PC-9 (cell line): ENCODE measurements around the gene STPG3. TPM values are rescaled to one million over a fixed set of nuclear protein-coding genes. Genes with fewer than 3 reads are reported as not detected.
A peak's percentile ranks its signal among the peaks of the same experiment; 100 is the strongest.

ENCODE experiments used
- BruUV-seq: library from RNA; stranded (reverse); fragments of 400-500 nt; replicated peaks from 2 replicates; lab custom pipeline; 2021; lab: Mats Ljungman, UMichigan
- CTCF ChIA-PET: fragments of 300-600 bp; sonication (Branson Sonifier 250); formaldehyde crosslinking; loops from one replicate; lab custom pipeline; 2022; ENCODE audit warnings: antibody characterized with exemption; lab: Charles Lee
- POLR2A ChIA-PET: fragments of 300-600 bp; sonication (Branson Sonifier 250); formaldehyde crosslinking; loops from one replicate; lab custom pipeline; 2022; ENCODE audit warnings: antibody characterized with exemption; ENCODE audit not compliant: unreplicated experiment; lab: Charles Lee
- DNase-seq, 2 experiments: peaks; one replicate each; pipeline versions ENCODE4 v3.0.0 to v3.0.0-alpha.2; 2015 to 2022; ENCODE audit warnings: mixed read lengths in 1 of 2
- H2AFZ ChIP-seq: fragments of 200-600 bp; sonication (generic); 2 replicates; pipeline ENCODE4 v1.8.1; 2017; ENCODE audit warnings: antibody characterized with exemption
- H3F3A ChIP-seq: fragments of 200-600 bp; sonication (generic); 2 replicates; pipeline ENCODE4 v1.8.1; 2017; ENCODE audit warnings: antibody characterized with exemption, mild to moderate bottlenecking, low read depth; ENCODE audit not compliant: insufficient read depth
- H3K27ac ChIP-seq: fragments of 200-600 bp; sonication (generic); 2 replicates; pipeline ENCODE4 v1.6.1; 2016; ENCODE audit warnings: mixed run types
- H3K27me3 ChIP-seq: fragments of 200-600 bp; sonication (generic); 2 replicates; pipeline ENCODE4 v1.6.1; 2016; ENCODE audit warnings: low read depth, mixed run types; ENCODE audit not compliant: insufficient read depth
- H3K36me3 ChIP-seq: fragments of 200-600 bp; sonication (generic); 2 replicates; pipeline ENCODE4 v1.6.1; 2016; ENCODE audit warnings: low read depth, mixed run types
- H3K4me1 ChIP-seq: fragments of 200-600 bp; sonication (generic); replicated peaks from 2 replicates; pipeline ENCODE4 v1.6.1; 2016; ENCODE audit warnings: mixed run types; ENCODE audit not compliant: insufficient read depth
- H3K4me2 ChIP-seq: fragments of 200-600 bp; sonication (generic); 2 replicates; pipeline ENCODE4 v1.6.1; 2017; ENCODE audit warnings: mixed run types
- H3K4me3 ChIP-seq: fragments of 200-600 bp; sonication (generic); 2 replicates; pipeline ENCODE4 v1.6.1; 2016; ENCODE audit warnings: mixed run types
- H3K79me2 ChIP-seq: fragments of 200-600 bp; sonication (generic); 2 replicates; pipeline ENCODE4 v1.6.1; 2017; ENCODE audit warnings: low read depth, mixed run types
- H3K9me2 ChIP-seq: fragments of 200-600 bp; sonication (generic); 2 replicates; pipeline ENCODE4 v1.8.1; 2017; ENCODE audit warnings: mild to moderate bottlenecking; ENCODE audit not compliant: insufficient read depth
- H3K9me3 ChIP-seq: fragments of 200-600 bp; sonication (generic); 2 replicates; pipeline ENCODE4 v1.8.1; 2016; ENCODE audit warnings: low read depth; ENCODE audit not compliant: insufficient read depth
- H4K20me1 ChIP-seq: fragments of 200-600 bp; sonication (generic); 2 replicates; pipeline ENCODE4 v1.8.1; 2017; ENCODE audit not compliant: insufficient read depth
- CTCF ChIP-seq: fragments of 200-600 bp; sonication (generic); conservative IDR thresholded peaks from 2 replicates; pipeline ENCODE4 v1.6.1; 2017; ENCODE audit warnings: mixed run types, antibody characterized with exemption, mild to moderate bottlenecking, moderate library complexity
- EZH2 ChIP-seq: fragments of 200-600 bp; sonication (generic); IDR thresholded peaks from 2 replicates; pipeline ENCODE4 v1.8.0; 2017; ENCODE audit warnings: antibody characterized with exemption, low read depth
- intact Hi-C: fragments of 100-400 bp; cut with micrococcal nuclease; formaldehyde crosslinking; loops from one replicate; pipeline ENCODE4 v1.10.0; 2022; ENCODE audit not compliant: unreplicated experiment
- total RNA-seq: library from RNA; stranded (reverse); gene quantifications from 2 replicates; pipeline ENCODE4 v1.2.3, GENCODE V29; 2021

The STPG3 gene
- total RNA-seq, 1 experiment from 2014 or later = 0.46 TPM

GRCh38 chr9:137205126-137206069 lies 45.7 kb upstream of the STPG3 start, which contains the start of the genes NDOR1 and TMEM203:
NDOR1 (plus strand) TSS chr9:137205700; CDS start chr9:137205778, 78 bp downstream.
TMEM203 (minus strand) TSS chr9:137205648; CDS start chr9:137205414, 234 bp downstream.
- Histone ChIP-seq H4K20me1 (peaks cover 7% of the 10 kb centered on the region; the same call in 1 of the 2 replicates), H3K27ac (no peak within 1 kb of the TSS), H3K27me3 (no peaks in the 10 kb centered on the region), H3K4me1 (peaks cover 29% of the 10 kb centered on the region), H3K9me2 (no peaks in the 10 kb centered on the region), H3K79me2 (peaks cover 66% of the 10 kb centered on the region), H3K4me2 (peak within 1 kb of the TSS; percentile 100), H3K9me3 (no peaks in the 10 kb centered on the region), H2AFZ (peak within 1 kb of the TSS; percentile 84), H3K36me3 (no peaks in the 10 kb centered on the region), H3F3A (peaks cover 25% of the 10 kb centered on the region; the same call in 1 of the 2 replicates), H3K4me3 (peak within 1 kb of the TSS; percentile 99)
- ChIA-PET CTCF (interaction anchor here (0.7 kb wide), 1 partner anchor 17 kb away, joined by 3 read pairs; no protein-coding TSS in a partner anchor), POLR2A (interaction anchor here (0.6 to 0.8 kb wide), 3 partner anchors 18 to 258 kb away, joined by 3 to 8 read pairs (median 3); no protein-coding TSS in a partner anchor)
- intact Hi-C loops = no loop called here
- TF ChIP-seq EZH2 = no peak
- no peak for TF ChIP-seq CTCF
- no TSS peak for BruUV-seq
- peak; percentile 65 to 85 for DNase-seq

GRCh38 chr9:137206602-137207001 lies 44.5 kb upstream of the STPG3 start:
- CTCF ChIA-PET = interaction anchor here (0.6 kb wide), 1 partner anchor 33 kb away, joined by 7 read pairs; no protein-coding TSS in a partner anchor
- Histone ChIP-seq H3K4me2 (peak overlapping the region; percentile 100), H3K79me2 (peaks cover 61% of the 10 kb centered on the region), H3K9me2 (no peaks in the 10 kb centered on the region), H3K4me1 (peaks cover 25% of the 10 kb centered on the region), H3K27ac (no peak overlapping the region), H3K36me3 (no peaks in the 10 kb centered on the region), H4K20me1 (peaks cover 7% of the 10 kb centered on the region; the same call in 1 of the 2 replicates), H3K4me3 (peak overlapping the region; percentile 99), H2AFZ (no peak overlapping the region), H3K27me3 (no peaks in the 10 kb centered on the region), H3F3A (peaks cover 23% of the 10 kb centered on the region; the same call in 1 of the 2 replicates), H3K9me3 (no peaks in the 10 kb centered on the region)
- no peak for TF ChIP-seq CTCF
- TF ChIP-seq EZH2 = no peak
- intact Hi-C loops = no loop called here
- POLR2A ChIA-PET = interaction anchor here (0.7 kb wide), 1 partner anchor 13 kb away, joined by 3 read pairs; no protein-coding TSS in a partner anchor
- no peak for DNase-seq
- BruUV-seq = no TSS peak

GRCh38 chr9:137211532-137211931 lies 39.6 kb upstream of the STPG3 start:
- intact Hi-C loops = no loop called here
- no peaks in the 10 kb centered on the region for H3K27me3 ChIP-seq
- peaks cover 3% of the 10 kb centered on the region for H3K4me1 ChIP-seq
- no peaks in the 10 kb centered on the region for H4K20me1 ChIP-seq
- no TSS peak for BruUV-seq
- no peak overlapping the region for H2AFZ ChIP-seq
- H3K27ac ChIP-seq = no peak overlapping the region
- peaks cover 3% of the 10 kb centered on the region; the same call in 1 of the 2 replicates for H3F3A ChIP-seq
- TF ChIP-seq EZH2 (no peak), CTCF (no peak)
- H3K9me3 ChIP-seq = no peaks in the 10 kb centered on the region
- H3K4me3 ChIP-seq = no peak overlapping the region
- ChIA-PET POLR2A (no interaction called here), CTCF (no interaction called here)
- H3K79me2 ChIP-seq = peaks cover 15% of the 10 kb centered on the region
- H3K9me2 ChIP-seq = no peaks in the 10 kb centered on the region
- DNase-seq = no peak
- no peak overlapping the region for H3K4me2 ChIP-seq
- H3K36me3 ChIP-seq = no peaks in the 10 kb centered on the region
